Right lung (tissue), 10 donors: ENCODE data around the gene RMDN2. TPM values are rescaled to one million over a fixed set of nuclear protein-coding genes. Genes with fewer than 3 reads are reported as not detected.

ENCODE experiments used
- DNase-seq, 2 donors: peaks; one replicate each; pipeline ENCODE4 v3.0.0-alpha.2; 2013
- long read RNA-seq, 8 donors: transcript quantifications; one replicate each; lab custom pipeline, GENCODE V29; 2026
- polyA plus RNA-seq, 5 donors: library from polyadenylated mRNA; unstranded; fragments of 120-200 nt; gene quantifications; one replicate each; pipeline versions ENCODE4 v1.2.1 to v1.2.3, GENCODE V29; 2013; ENCODE audit warnings: inconsistent platforms in 1 of 5, low replicate concordance in 1 of 5; ENCODE audit not compliant: insufficient read length in 5 of 5, insufficient read depth in 1 of 5

RMDN2 gene, protein sequence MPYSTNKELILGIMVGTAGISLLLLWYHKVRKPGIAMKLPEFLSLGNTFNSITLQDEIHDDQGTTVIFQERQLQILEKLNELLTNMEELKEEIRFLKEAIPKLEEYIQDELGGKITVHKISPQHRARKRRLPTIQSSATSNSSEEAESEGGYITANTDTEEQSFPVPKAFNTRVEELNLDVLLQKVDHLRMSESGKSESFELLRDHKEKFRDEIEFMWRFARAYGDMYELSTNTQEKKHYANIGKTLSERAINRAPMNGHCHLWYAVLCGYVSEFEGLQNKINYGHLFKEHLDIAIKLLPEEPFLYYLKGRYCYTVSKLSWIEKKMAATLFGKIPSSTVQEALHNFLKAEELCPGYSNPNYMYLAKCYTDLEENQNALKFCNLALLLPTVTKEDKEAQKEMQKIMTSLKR
- 10 to 100 TPM in 4 of 5 donors, 1 to 10 TPM in 1; 8.6 to 20.5 (median 16.3) TPM for polyA plus RNA-seq
- long read RNA-seq, donor 1, partial matches to known transcripts: 0 of 4 reads
- long read RNA-seq, donor 1, other reads (novel, unspliced or antisense): 0 of 4 reads
- long read RNA-seq, donor 2, partial matches to known transcripts: 0 of 2 reads
- long read RNA-seq, donor 2, other reads (novel, unspliced or antisense): 0 of 2 reads
- long read RNA-seq, donor 3, partial matches to known transcripts: 0 of 1 reads
- long read RNA-seq, donor 3, other reads (novel, unspliced or antisense): 0 of 1 reads
- long read RNA-seq, donor 4, partial matches to known transcripts: 0 of 1 reads
- long read RNA-seq, donor 4, other reads (novel, unspliced or antisense): 0 of 1 reads
- long read RNA-seq, donor 5, partial matches to known transcripts: 0 of 2 reads
- long read RNA-seq, donor 5, other reads (novel, unspliced or antisense): 0 of 2 reads
- long read RNA-seq, donor 6, partial matches to known transcripts: 0 of 3 reads
- long read RNA-seq, donor 6, other reads (novel, unspliced or antisense): 0 of 3 reads
- long read RNA-seq, donor 7, partial matches to known transcripts: 0 of 1 reads
- long read RNA-seq, donor 7, other reads (novel, unspliced or antisense): 0 of 1 reads
- long read RNA-seq, donor 8, partial matches to known transcripts: 0 of 2 reads
- long read RNA-seq, donor 8, other reads (novel, unspliced or antisense): 0 of 2 reads

DNA sequence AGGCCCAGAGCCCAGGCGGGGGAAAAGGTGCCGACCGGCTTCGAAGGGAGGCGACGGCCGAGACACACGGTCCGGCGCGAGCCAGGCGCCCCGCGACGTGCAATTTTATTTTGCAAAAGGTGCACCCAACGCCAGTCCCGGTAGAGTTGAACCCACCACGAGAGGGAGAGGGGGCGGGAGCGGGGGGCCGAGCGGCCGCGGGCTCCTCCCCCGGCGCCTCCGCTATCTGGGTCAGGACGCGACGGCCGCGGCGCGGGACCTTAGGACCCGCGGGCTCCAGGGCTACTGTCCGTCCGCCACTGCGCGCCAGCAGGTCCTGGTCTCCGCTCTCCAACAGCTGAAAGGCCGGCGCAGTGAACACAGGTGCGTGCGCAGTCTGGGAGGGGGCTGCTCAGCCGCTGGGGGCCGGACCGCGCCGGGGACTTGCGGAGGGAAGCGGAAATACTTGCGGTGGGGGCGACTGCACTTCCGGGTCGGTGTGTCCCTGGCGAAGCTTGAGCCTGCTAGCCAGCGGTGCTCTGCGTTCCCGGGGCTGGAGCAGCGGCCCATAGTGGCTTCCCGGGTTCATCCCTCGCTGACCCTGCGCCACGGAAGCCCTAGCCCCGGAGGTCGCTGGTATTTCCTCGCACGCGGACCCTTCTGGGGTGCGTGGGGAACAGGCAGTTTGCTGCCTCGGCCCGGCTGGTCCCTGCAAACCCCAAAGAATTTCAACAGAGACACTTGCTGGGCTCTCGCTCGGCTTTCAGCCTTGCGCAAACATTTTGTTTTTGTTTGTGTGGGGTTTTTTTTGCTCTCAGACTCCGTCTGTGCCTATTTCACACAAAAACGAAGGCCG lies at the start of gene RMDN2:
Gene RMDN2, plus strand, starts transcription at position 225 of the 835 bp plus-strand sequence. CDS start 3,991 bp downstream, outside the sequence.
- DNase-seq: peak; percentile 92 to 95

DNA sequence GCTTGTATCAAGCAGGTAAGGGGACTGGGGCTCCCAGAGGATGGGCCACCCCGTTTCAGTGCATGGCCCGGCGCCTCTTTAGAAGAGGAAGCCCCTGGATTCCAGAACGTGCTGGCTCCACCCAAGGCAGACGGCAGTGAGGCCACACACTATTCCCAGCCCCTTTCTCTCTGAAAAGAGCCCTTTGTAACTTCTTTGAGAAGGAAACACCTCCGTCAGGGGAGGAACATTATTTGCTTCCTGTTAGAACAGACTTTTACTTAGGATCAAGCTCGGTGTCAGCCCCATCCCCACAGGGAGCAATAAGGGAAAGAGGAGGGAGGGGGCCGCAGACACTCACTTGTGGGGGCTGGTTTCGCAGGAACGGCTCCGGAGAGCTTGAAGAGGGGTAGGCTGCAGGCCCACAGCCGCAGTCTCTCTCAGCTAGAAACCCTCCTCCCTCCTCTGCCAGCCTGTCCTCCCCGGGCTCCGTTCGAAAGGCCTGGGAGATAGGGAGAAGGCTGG lies 49.6 kb upstream of the RMDN2 start:
- no peak for DNase-seq

DNA sequence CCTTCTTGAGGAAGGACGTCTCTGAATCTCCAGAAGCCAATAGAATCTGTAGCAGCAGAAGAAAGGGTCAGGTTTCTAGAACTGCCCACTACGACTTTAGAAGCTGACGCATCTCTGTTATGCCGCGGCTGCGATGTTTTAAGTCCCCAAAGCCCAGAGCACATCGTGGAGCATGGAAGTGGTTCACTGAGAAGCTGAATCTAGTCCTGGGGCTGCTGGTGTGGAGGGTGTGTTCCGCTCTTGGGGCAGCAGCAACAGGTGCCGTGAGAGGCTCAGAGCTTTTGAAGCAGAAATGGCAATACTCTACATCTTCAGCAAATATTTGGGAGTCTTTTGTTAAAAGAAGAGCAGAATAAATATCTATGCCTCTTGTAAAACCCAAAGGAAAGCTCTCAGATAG lies 48.9 kb upstream of the RMDN2 start:
- DNase-seq: no peak

DNA sequence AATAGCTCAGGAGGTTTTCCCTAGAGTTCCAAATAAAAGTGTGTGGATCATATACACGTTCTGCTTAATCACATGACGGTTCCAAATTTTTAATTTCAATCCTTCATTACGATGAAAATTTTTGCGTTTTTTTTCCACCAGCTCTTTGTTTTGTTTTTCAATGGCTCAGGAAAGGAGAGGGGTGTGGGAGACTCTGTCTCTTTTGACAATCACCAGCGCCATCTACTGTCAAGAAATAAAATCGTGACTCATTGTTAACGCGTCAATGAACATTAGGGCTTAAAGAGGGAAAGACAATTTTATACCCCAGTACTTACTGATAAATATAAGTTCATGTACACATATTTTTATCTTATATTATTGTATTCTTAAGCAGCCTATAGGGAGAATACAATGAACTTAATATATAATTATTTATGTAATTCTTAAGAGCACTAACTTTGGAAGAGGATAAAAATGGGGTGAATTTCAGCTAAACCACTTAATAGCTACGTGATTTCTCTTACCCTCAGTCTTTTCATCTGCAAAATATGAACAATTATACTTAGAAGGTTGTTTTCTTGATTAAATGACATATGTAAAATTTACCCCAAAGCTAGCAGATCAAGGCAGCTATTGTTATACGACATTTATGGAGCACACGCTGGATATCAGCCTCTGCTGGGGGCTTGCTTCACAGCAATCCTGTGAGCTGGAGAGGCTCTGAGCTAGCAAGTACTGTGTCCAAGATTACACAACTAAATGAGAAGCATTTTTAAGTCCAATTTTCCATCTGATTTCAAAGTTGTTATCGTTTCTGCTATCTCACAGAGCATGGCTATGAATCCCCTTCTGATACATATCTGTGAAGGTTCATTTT lies 47.4 kb upstream of the RMDN2 start:
- peak in 1 of 2 donors; percentile 62 for DNase-seq

DNA sequence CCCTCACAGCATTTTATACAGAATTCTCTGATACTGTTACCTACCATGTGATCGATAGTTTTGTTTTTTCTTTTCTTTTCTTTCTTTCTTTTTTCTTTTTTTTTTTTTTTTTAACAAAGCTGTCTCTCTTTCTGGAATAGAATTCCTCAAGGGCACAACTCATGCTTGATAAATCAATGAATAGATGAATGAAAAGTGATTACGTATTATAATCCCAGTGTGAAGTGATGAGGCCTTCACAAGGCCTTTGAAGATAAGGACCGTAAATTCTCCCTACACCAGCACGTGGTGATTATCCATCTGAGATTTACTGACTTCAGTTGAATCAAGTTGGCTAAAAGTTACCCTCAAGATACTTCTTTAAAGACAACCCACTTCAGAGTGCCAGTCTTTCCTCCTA lies 46.6 kb upstream of the RMDN2 start:
- no peak for DNase-seq

DNA sequence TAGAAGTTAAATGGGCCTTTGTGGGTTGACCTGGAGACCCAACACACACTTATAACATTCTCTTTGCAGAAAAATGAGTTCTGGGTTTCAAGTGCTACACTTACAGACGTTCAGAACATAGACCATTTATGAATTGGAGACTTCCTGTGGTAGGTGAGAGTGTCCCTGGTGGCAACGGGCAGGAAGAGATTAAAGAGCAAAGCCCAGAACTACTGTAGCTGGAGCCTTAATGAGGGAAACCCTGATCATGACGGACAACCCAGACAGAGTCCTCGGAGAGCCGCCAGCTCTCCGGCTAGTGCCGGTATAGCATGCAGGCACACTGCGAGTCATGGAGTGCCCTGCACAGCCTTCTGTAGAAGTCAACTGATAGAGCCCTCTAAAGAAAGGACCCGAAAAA lies 44.5 kb upstream of the RMDN2 start:
- DNase-seq: no peak

DNA sequence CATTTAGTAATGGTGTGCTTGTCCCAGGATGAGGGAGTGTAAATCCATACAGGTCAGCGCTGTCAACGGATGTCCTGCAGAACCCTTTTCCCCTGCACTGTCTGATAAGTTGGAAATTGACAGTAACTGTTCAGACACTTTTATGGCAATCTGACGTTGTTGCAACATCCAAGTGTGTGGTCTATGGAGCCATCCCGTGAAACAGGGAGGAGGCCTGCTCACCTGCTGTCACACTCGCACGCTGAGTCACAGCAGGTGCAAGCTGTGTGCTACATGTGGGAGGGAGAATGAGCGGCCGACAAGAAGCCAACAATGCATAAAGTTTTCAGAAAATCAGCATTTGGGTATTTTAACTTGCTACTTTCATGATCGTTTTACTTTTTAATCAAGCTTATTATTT lies 43.7 kb upstream of the RMDN2 start:
- no peak for DNase-seq

DNA sequence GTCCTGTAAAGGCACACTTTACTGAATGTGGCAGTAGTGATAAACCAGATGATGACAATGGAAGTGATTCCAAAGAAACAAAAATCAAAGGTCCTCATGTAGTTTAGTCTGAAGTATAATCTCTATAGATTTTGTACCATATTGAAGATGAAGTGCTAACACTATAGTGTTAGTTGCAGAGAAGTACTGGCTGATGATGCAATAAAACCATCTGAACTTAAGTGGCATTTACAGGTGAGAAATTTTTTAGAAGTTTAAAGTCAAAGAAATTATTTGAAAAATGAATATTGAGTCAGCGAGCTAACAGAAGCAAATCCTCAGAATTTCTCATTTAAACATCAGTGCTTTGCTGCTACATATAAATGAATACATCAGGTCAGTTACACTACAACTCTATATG lies 43.1 kb upstream of the RMDN2 start:
- DNase-seq: no peak

DNA sequence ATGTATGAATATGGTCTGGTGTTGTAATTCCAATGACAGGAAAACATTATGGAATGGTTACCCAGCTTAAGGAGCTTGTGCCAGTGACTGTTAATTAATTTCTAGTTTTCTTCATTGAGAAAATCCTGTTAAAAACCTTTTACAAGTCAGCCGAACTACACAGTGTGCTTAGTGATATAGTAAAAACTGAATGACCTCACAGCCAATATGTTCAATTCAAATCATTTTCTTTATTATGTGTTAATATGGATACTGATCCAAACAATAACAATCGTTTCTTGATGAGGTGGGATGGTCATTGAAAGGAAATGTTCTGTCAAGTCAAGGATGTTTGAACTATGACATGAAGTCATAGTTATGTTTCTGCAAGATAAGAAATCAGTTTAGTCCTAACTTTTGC lies 41.6 kb upstream of the RMDN2 start:
- peak; percentile 50 to 52 for DNase-seq

DNA sequence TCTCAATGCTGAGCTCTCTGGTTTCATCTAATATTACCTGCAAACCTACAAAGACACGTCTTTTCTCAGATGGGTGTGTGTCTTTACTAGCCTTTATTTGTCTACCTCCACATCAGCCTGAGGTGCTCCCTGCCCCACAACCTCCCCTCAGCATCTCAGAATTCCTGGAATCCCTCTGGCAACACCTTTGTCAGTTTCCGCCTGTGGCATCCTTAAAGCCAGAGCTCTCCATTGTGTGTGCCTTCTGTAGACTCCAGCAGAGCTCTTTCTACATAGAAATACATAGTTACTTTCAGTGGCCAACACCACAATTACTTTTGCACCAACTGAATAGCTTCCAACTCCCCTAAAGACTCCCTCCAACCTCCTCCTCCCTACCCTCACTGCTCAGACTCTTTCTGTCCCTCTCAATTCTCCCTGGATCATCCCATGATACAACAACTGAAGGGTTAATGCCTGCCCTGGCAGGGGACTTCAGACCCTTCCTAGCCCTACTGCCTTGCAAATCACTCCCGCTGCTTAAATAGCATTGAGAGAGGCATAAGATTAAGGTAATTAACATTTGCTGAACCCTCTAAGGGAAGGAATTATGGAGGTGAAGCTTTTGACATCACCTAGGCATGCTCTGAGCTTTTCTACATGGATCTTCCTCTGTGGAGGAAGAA lies 39.6 kb upstream of the RMDN2 start:
- no peak for DNase-seq

DNA sequence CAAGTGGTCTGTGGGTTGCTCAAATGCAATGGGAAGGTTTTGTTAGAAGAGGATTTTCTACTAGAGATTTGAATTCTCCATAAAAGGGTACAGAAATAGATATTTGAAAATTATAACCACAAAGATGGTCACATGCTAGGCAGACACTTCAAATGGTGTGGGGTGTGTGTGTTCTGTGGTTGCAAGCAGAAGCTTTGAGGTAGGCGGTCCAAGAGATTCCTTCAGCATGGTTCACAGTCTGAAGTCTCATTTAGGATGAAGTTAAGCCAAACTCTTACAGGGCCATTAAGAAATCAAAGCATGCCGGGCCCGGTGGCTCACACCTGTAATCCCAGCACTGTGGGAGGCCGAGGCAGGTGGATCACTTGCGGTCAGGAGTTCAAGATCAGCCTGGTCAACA lies 38.3 kb upstream of the RMDN2 start:
- no peak for DNase-seq

DNA sequence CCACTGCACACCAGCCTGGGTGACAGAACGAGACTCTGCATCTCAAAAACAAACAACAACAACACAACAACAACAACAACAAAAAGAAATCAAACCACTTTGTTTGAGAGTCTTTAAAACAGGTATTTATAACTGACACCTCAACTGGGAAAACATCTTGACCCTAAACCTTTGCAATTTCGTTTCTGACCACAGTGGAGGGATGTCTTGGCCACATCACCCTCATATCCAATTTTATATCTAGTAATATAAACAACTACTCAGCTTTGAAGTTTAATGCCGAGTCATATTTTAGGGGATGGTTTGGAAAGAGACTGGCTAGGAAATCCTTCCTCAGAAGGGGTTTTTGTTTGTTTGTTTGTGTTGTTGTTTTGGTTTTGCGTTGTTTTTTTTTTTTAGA lies 37.8 kb upstream of the RMDN2 start:
- DNase-seq: no peak

DNA sequence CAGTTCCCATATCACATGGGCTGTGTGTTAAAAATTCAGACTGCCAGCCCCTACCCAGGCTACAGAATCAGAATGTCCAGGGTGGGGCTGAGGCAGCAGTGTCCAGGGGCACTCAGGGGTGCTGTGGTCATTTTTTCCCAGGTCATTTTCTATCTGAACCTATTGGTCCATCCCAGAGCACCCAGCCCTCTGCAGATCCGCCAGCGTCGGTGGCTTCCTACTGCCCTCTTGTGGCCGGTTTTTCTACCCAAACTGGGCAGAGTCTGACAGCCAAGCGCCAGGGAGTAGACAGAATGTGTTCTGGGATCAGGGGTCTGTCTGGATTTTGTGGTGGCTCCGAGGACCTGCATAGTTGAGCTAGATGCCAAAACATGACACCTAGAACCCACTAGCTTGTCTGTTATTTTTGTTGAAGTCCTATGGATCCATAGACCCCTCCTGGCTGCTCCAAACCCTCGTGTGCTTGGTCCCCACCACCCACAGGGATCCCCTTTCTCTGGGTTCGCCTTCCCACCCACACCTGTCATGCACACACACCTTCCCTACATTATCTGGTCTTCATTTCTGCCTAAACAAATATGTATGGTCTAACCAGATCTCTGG lies 34.1 kb upstream of the RMDN2 start:
- peak in 1 of 2 donors; percentile 70 for DNase-seq

DNA sequence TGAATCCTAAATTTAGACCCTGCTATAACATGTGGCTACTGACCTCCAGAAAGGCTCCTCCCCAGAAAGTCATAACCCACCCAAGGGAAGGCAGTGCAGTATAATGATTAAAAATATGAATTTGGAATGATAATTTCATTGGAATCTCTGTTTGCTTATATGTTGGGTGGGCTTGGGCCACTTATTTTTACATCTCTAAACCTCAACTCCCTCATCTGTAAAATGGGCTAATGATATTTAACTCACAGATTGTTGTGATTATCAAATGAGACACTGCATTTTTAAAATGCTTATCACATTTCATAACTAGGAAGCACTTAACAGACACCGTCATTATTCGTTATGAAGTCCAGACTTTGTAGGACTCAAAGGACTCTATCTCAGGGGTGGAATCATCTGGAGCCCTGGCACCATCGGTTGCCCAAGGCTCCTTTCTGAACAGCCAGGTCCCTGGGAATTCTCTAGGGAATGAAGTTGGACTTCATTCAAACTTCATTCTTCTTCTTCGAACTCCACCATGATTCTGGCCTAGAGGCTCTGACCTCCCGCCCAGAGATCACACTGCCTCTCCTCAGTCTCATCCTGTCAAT lies 33.1 kb upstream of the RMDN2 start:
- no peak for DNase-seq

DNA sequence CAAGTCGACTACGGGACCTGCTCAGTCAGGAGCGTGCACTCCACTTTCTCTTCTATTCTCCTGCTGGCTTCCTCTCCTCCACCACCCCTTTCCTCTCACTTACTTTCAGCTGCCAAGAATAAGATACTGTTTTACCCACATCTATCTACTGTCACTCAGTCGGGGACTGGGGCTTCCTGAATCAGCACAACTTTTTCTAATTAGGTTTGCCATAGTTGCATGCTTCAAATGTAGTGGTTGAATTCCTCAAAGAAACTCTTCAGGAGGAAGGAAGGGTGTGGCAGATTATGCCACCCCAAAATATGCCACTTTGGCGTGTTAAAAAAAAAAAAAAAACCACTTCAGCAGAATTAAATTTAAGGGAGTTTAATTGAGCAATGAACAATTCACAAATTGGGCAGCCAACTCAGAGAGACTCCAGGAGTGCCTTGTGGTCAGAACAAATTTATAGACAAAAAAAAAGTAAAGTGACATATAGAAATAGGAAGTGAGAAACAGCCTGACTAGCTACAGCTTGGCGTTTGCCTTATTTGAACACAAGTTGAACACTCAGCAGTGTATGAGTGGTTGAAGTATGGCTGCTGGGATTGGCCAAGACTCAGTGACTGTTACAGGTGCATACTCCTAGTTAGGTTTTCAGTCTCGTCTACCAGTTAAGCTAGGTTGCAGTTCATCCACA lies 32.5 kb upstream of the RMDN2 start:
- DNase-seq: no peak

DNA sequence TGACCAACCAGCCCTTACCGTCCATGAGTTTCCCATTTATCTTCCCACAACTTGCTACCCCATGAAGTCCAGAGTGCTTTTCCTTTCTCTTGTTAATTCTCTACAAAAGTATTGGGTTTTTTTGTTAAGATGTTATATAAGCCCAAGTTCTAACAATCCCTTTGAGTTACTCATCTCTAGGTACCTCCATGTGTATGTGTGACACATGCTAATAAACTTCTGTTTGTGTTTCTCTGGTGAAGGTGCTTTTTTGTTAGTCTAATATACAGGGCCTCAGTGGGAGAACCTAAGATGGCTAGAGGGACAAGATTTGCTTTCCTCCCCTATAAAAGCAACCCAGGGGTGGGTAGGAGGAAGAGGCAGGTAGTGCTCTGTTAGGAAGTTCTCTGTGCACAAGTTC lies 31.8 kb upstream of the RMDN2 start:
- no peak for DNase-seq

DNA sequence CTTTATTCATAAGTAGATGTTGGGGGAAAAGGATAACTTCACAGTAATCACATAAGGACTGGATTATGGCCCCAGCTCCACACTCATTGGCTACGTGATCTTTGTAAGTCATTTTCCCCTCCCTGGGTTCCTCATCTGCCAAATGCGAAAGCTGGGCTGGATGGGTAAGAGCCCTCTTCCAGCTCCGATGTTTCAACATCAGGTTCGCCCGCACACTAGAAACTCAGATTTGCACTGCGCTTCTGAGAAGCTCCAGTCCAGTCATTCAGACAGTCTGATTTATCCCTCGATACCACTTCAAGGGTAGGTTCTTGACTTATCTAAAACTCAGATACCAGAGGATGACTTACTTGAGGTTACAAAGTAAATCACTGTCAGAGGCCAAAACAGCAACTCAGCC lies 31.0 kb upstream of the RMDN2 start:
- DNase-seq: no peak

DNA sequence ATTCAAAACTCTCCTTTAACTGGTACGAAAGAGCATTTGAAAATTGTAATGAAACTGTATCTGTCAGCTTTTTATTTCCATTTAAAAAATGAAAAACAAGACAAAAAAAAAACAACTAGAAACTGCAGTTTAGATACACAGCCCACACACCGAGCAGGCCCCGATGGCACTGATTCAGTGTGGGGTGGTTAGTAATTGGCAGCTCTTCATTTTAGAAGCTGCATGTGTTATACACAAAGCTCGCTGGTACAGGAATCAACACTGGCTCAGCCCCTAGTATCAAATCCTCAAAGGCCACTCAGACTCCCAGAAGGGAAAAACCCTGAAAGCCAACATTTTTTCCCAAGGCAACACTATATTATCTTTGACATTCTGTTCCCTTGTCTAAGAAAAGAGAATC lies 30.5 kb upstream of the RMDN2 start:
- DNase-seq: no peak
